Tibial nerve (tissue), 4 donors: Measurements from ENCODE around the gene FGGY. TPM values are rescaled to one million over a fixed set of nuclear protein-coding genes. Genes with fewer than 3 reads are reported as not detected.

ENCODE experiments used
- DNase-seq, 2 donors: peaks; one replicate each; pipeline ENCODE4 v3.0.0-alpha.2; 2019; ENCODE audit warnings: low spot score in 2 of 2
- H3K27ac ChIP-seq, 4 donors: fragments of 200-600 bp; sonication (generic) in 3 of 4; one replicate each; pipeline ENCODE4 v1.5.1; 2017 to 2019; ENCODE audit warnings: mild to moderate bottlenecking in 1 of 4
- H3K27me3 ChIP-seq, 2 donors: fragments of 200-600 bp; sonication (generic) in 1 of 2; one replicate each; pipeline versions ENCODE4 v1.5.1 to v1.6.0; 2017 to 2019
- H3K36me3 ChIP-seq, 3 donors: fragments of 200-600 bp; sonication (generic); one replicate each; pipeline ENCODE4 v1.5.1; 2018 to 2019
- H3K4me1 ChIP-seq, 4 donors: fragments of 200-600 bp; sonication (generic) in 3 of 4; one replicate each; pipeline ENCODE4 v1.5.1; 2017 to 2019
- H3K4me3 ChIP-seq, 4 donors: fragments of 200-600 bp; sonication (generic) in 3 of 4; one replicate each; pipeline ENCODE4 v1.5.1; 2017 to 2019; ENCODE audit warnings: mild to moderate bottlenecking in 1 of 4, moderate library complexity in 1 of 4
- H3K9me3 ChIP-seq, 4 donors: fragments of 200-600 bp; sonication (generic) in 3 of 4; one replicate each; pipeline ENCODE4 v1.5.1; 2017 to 2019
- EP300 ChIP-seq, 2 donors: sonication (generic); formaldehyde crosslinking; IDR thresholded peaks; one replicate each; pipeline ENCODE4 v1.6.1; 2017; ENCODE audit warnings: antibody characterized with exemption in 2 of 2, mild to moderate bottlenecking in 1 of 2
- POLR2A ChIP-seq, 2 donors: fragments of 450-650 bp; IDR thresholded peaks; one replicate each; pipeline ENCODE4 v1.6.1; 2017; ENCODE audit warnings: antibody characterized with exemption in 2 of 2, mild to moderate bottlenecking in 2 of 2, moderate library complexity in 2 of 2
- WGBS, 2 donors: methylation state at CpG; one replicate each; pipeline ENCODE4 v1.1.5; 2018; 5-methylcytosine and 5-hydroxymethylcytosine counted together
- total RNA-seq, 4 donors: library from RNA; depleted of rRNA; stranded (reverse); fragments of >200 nt; gene quantifications; one replicate each; pipeline ENCODE4 v1.1.0, GENCODE V29; 2016
- TF ChIP-seq, protein P1 (sequence below), 5 experiments: fragments of 200-600 bp in 3 of 5; fragments of 450-650 bp in 2 of 5; sonication (generic) in 3 of 5; IDR thresholded peaks; one replicate each; pipeline ENCODE4 v1.5.1; 2016 to 2019; ENCODE audit warnings: antibody characterized with exemption in 5 of 5, mild to moderate bottlenecking in 3 of 5, moderate library complexity in 2 of 5

Gene FGGY
- total RNA-seq, 4 donors from 2014 or later: 27.0 to 40.6 (median 32.9) TPM

DNA sequence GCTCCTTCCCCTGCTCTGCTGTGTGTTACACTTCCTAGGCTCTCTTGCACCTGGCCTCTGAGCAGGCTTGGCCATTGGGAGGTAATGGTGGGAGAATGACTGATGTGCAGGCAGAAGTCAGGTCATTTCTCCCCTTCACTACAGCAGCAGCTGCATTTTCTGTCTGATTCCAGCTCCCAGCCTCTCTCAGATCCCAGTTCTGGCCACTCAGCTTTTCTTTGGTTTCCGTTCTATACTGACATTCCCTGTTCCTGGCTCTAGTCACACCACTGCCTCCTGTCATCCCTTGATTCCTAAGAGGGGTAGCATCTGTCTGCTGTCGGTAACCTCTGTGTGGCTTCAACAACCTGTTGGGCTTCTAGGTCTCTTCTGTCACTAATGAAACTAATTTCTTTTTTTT is 390.2 kb downstream of the FGGY start:
- H3K9me3 ChIP-seq: no peaks in the 10 kb centered on the region
- WGBS, 2 donors: 72 to 86% methylated on average over 2 of the region's 2 CpGs
- H3K36me3 ChIP-seq: no peaks in the 10 kb centered on the region
- peaks cover 0 to 68% (median 12%) of the 10 kb centered on the region in 4 donors for H3K4me1 ChIP-seq
- DNase-seq: no peak
- no peak overlapping the region for H3K4me3 ChIP-seq
- no peak for TF ChIP-seq POLR2A (IDR thresholded peaks at IDR 0.05)
- TF ChIP-seq, protein P1, sequence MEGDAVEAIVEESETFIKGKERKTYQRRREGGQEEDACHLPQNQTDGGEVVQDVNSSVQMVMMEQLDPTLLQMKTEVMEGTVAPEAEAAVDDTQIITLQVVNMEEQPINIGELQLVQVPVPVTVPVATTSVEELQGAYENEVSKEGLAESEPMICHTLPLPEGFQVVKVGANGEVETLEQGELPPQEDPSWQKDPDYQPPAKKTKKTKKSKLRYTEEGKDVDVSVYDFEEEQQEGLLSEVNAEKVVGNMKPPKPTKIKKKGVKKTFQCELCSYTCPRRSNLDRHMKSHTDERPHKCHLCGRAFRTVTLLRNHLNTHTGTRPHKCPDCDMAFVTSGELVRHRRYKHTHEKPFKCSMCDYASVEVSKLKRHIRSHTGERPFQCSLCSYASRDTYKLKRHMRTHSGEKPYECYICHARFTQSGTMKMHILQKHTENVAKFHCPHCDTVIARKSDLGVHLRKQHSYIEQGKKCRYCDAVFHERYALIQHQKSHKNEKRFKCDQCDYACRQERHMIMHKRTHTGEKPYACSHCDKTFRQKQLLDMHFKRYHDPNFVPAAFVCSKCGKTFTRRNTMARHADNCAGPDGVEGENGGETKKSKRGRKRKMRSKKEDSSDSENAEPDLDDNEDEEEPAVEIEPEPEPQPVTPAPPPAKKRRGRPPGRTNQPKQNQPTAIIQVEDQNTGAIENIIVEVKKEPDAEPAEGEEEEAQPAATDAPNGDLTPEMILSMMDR (IDR thresholded peaks at IDR 0.05): no peak
- TF ChIP-seq EP300 (IDR thresholded peaks at IDR 0.05): no peak
- no peaks in the 10 kb centered on the region for H3K27me3 ChIP-seq
- H3K27ac ChIP-seq: peak overlapping the region in 1 of 4 donors; percentile 57

DNA sequence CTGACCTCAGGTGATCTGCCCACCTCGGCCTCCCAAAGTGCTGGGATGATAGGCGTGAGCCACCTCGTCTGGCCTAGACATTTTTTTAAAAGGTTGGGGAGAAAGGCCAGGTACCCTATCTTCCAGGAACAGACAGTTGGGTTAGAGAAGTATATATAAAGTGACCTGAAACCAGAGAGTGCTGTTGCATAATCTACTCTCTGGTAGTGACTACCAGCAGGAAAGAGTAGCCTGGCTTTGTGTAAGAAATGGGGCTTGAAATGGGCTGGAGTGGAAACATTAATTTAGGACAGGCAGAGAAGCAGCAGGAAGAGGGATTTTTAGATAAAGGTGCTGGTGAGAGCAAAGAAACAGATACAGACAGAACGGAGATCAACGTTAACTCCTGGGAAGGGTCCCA is 392.1 kb downstream of the FGGY start:
- Histone ChIP-seq H3K27ac (peak overlapping the region in 1 of 4 donors; percentile 80), H3K27me3 (no peaks in the 10 kb centered on the region), H3K36me3 (no peaks in the 10 kb centered on the region), H3K9me3 (no peaks in the 10 kb centered on the region), H3K4me1 (peaks cover 0 to 63% (median 14%) of the 10 kb centered on the region in 4 donors), H3K4me3 (no peak overlapping the region)
- DNase-seq: no peak
- TF ChIP-seq EP300 (IDR thresholded peaks at IDR 0.05): no peak
- TF ChIP-seq POLR2A (IDR thresholded peaks at IDR 0.05): no peak
- TF ChIP-seq, protein P1 (IDR thresholded peaks at IDR 0.05): no peak
- WGBS, 2 donors: 85 to 95% methylated on average over 5 of the region's 5 CpGs

DNA sequence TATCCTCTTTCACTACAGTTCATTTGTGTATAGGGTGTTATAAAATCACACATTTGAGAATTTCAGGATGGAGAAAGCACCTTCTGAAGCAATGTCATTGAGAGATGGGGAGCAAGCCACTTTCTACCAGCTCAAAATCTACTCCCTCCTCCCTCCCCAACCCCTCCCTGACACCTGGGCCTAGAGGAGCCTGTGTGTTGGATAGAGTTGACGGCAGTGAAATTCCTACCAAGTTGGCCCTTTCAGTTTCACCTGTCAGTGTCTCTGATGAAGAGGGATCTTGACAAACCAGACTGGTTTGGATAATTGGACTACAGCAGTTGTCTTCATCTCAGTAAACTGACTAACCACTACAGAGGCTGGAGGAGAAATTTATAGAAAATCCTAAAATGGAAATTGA is 392.8 kb downstream of the FGGY start:
- Histone ChIP-seq H3K27me3 (no peaks in the 10 kb centered on the region), H3K27ac (peak overlapping the region in 2 of 4 donors; percentile 78 to 80), H3K9me3 (no peaks in the 10 kb centered on the region), H3K4me3 (no peak overlapping the region), H3K4me1 (peaks cover 0 to 63% (median 14%) of the 10 kb centered on the region in 4 donors), H3K36me3 (no peaks in the 10 kb centered on the region)
- TF ChIP-seq, protein P1 (IDR thresholded peaks at IDR 0.05): no peak
- TF ChIP-seq POLR2A (IDR thresholded peaks at IDR 0.05) (no peak), EP300 (IDR thresholded peaks at IDR 0.05) (no peak)
- 76 to 93% methylated on average over 1 of the region's 1 CpG for WGBS, 2 donors
- DNase-seq: no peak

- Histone ChIP-seq H3K9me3 (no peaks in the 10 kb centered on the region), H3K36me3 (no peaks in the 10 kb centered on the region), H3K27me3 (no peaks in the 10 kb centered on the region), H3K4me1 (peaks cover 0 to 63% (median 14%) of the 10 kb centered on the region in 4 donors), H3K4me3 (no peak overlapping the region), H3K27ac (peak overlapping the region; percentile 40 to 80 (median 62))
- no peak for DNase-seq
- WGBS, 2 donors: 88 to 91% methylated on average over 7 of the region's 7 CpGs
- TF ChIP-seq, protein P1 (IDR thresholded peaks at IDR 0.05): no peak
- no peak for TF ChIP-seq EP300 (IDR thresholded peaks at IDR 0.05)
- TF ChIP-seq POLR2A (IDR thresholded peaks at IDR 0.05): no peak
These were observed 393.5 kb downstream of the FGGY start for GRCh38 chr1:59690171-59690930.

- Histone ChIP-seq H3K9me3 (no peaks in the 10 kb centered on the region), H3K4me3 (no peak overlapping the region), H3K27ac (peak overlapping the region in 3 of 4 donors; percentile 46 to 80 (median 78)), H3K27me3 (no peaks in the 10 kb centered on the region), H3K4me1 (peaks cover 0 to 56% (median 14%) of the 10 kb centered on the region in 4 donors), H3K36me3 (no peaks in the 10 kb centered on the region)
- TF ChIP-seq EP300 (IDR thresholded peaks at IDR 0.05): peak in 1 of 2 donors; percentile 93
- TF ChIP-seq, protein P1 (IDR thresholded peaks at IDR 0.05): no peak
- TF ChIP-seq POLR2A (IDR thresholded peaks at IDR 0.05): no peak
- DNase-seq: peak; percentile 45 to 83
- 18 to 26% methylated on average over 4 of the region's 4 CpGs for WGBS, 2 donors
These were observed 394.4 kb downstream of the FGGY start for GRCh38 chr1:59691261-59691660.
